ENCODE data around the gene ZNF280D. TPM values are rescaled to one million over a fixed set of nuclear protein-coding genes. Genes with fewer than 3 reads are reported as not detected.

The ZNF280D gene
- total RNA-seq, 1 experiment from 2014 or later, result 26.8 TPM

DNA sequence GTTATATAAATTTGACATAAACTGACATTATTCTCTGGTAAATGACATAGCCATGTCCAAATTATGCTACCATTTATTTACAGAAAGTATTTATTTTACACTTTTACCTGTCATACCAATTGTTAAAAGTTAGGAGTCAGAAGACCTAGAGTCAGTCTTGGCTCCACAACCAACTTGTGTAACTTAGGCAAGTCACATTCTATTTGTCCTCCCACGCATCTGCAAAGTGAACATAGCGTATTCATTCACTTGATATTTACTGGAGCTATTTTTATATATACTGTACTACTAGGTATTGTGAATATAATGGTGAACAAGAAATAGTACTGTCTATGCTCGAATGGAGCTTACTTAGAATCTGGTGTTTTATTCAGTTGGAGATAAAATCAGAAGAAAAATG, 78.7 kb downstream of the ZNF280D start:
- Histone ChIP-seq H2AFZ (no peak overlapping the region), H3K9me2 (ENCODE audit: insufficient read depth) (no peaks in the 10 kb centered on the region), H3K79me2 (ENCODE audit: low read depth) (no peaks in the 10 kb centered on the region), H4K20me1 (ENCODE audit: insufficient read depth) (no peaks in the 10 kb centered on the region), H3K4me2 (no peak overlapping the region), H3K27ac (no peak overlapping the region), H3K9me3 (ENCODE audit: insufficient read depth, low read depth) (no peaks in the 10 kb centered on the region), H3F3A (ENCODE audit: insufficient read depth, low read depth) (no peaks in the 10 kb centered on the region), H3K27me3 (ENCODE audit: insufficient read depth, low read depth) (no peaks in the 10 kb centered on the region), H3K36me3 (ENCODE audit: low read depth) (no peaks in the 10 kb centered on the region), H3K4me1 (replicated peaks; ENCODE audit: insufficient read depth) (no peaks in the 10 kb centered on the region), H3K4me3 (no peak overlapping the region)
- no peak for DNase-seq
- ChIA-PET CTCF (no interaction called here), POLR2A (ENCODE audit: unreplicated experiment) (no interaction called here)
- intact Hi-C loops (cut with micrococcal nuclease; ENCODE audit: unreplicated experiment), result no loop called here
- TF ChIP-seq, protein P1, sequence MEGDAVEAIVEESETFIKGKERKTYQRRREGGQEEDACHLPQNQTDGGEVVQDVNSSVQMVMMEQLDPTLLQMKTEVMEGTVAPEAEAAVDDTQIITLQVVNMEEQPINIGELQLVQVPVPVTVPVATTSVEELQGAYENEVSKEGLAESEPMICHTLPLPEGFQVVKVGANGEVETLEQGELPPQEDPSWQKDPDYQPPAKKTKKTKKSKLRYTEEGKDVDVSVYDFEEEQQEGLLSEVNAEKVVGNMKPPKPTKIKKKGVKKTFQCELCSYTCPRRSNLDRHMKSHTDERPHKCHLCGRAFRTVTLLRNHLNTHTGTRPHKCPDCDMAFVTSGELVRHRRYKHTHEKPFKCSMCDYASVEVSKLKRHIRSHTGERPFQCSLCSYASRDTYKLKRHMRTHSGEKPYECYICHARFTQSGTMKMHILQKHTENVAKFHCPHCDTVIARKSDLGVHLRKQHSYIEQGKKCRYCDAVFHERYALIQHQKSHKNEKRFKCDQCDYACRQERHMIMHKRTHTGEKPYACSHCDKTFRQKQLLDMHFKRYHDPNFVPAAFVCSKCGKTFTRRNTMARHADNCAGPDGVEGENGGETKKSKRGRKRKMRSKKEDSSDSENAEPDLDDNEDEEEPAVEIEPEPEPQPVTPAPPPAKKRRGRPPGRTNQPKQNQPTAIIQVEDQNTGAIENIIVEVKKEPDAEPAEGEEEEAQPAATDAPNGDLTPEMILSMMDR (conservative IDR thresholded peaks at IDR 0.05), result no peak
- no peak for TF ChIP-seq EZH2 (IDR thresholded peaks at IDR 0.05; ENCODE audit: low read depth)
- BruUV-seq (replicated peaks), result no TSS peak

DNA sequence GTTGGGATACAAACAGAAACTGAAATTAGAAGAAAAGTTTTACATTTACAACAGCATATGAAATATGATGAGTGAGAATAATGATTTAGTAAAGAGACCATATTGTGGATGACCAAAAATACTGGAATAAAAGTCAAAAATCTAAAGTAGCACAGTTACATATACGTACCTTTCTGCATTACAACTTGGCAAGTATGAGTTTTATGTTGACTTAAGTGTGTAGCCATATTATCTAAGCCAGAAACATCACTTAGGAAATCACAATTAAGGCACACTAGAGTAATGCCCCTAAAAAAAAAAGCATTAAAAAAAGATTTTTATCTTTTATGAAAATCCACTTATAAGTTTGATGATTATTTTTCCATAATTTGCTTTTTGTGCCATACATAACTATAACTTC, 79.1 kb downstream of the ZNF280D start:
- no peaks in the 10 kb centered on the region for H3K4me1 ChIP-seq (replicated peaks; ENCODE audit: insufficient read depth)
- intact Hi-C loops (cut with micrococcal nuclease; ENCODE audit: unreplicated experiment), result no loop called here
- no peaks in the 10 kb centered on the region for H3K27me3 ChIP-seq (ENCODE audit: insufficient read depth, low read depth)
- no peak for DNase-seq
- H3K4me2 ChIP-seq, result no peak overlapping the region
- no peaks in the 10 kb centered on the region for H3K79me2 ChIP-seq (ENCODE audit: low read depth)
- H3K4me3 ChIP-seq, result no peak overlapping the region
- H3K27ac ChIP-seq, result no peak overlapping the region
- CTCF ChIA-PET, result interaction anchor here (0.6 kb wide), 1 partner anchor 405 kb away, joined by 7 read pairs; no protein-coding TSS in a partner anchor
- no peaks in the 10 kb centered on the region for H3K9me2 ChIP-seq (ENCODE audit: insufficient read depth)
- no peaks in the 10 kb centered on the region for H3K9me3 ChIP-seq (ENCODE audit: insufficient read depth, low read depth)
- POLR2A ChIA-PET (ENCODE audit: unreplicated experiment), result no interaction called here
- no peaks in the 10 kb centered on the region for H3F3A ChIP-seq (ENCODE audit: insufficient read depth, low read depth)
- no peaks in the 10 kb centered on the region for H3K36me3 ChIP-seq (ENCODE audit: low read depth)
- TF ChIP-seq EZH2 (IDR thresholded peaks at IDR 0.05; ENCODE audit: low read depth), result no peak
- TF ChIP-seq, protein P1 (conservative IDR thresholded peaks at IDR 0.05), result no peak
- H2AFZ ChIP-seq, result no peak overlapping the region
- BruUV-seq (replicated peaks), result no TSS peak
- no peaks in the 10 kb centered on the region for H4K20me1 ChIP-seq (ENCODE audit: insufficient read depth)

GRCh38 chr15:56653787-56654186, 79.5 kb downstream of the ZNF280D start:
- Histone ChIP-seq H2AFZ (no peak overlapping the region), H3K27me3 (ENCODE audit: insufficient read depth, low read depth) (no peaks in the 10 kb centered on the region), H3K9me2 (ENCODE audit: insufficient read depth) (no peaks in the 10 kb centered on the region), H3K4me3 (no peak overlapping the region), H3K79me2 (ENCODE audit: low read depth) (no peaks in the 10 kb centered on the region), H3K36me3 (ENCODE audit: low read depth) (no peaks in the 10 kb centered on the region), H3F3A (ENCODE audit: insufficient read depth, low read depth) (no peaks in the 10 kb centered on the region), H4K20me1 (ENCODE audit: insufficient read depth) (no peaks in the 10 kb centered on the region), H3K4me1 (replicated peaks; ENCODE audit: insufficient read depth) (no peaks in the 10 kb centered on the region), H3K27ac (no peak overlapping the region), H3K4me2 (no peak overlapping the region), H3K9me3 (ENCODE audit: insufficient read depth, low read depth) (no peaks in the 10 kb centered on the region)
- BruUV-seq (replicated peaks), result no TSS peak
- CTCF ChIA-PET, result interaction anchor here (0.6 kb wide), 2 partner anchors 12 to 405 kb away, joined by 7 read pairs; no protein-coding TSS in a partner anchor
- no peak for DNase-seq
- TF ChIP-seq EZH2 (IDR thresholded peaks at IDR 0.05; ENCODE audit: low read depth), result no peak
- TF ChIP-seq, protein P1 (conservative IDR thresholded peaks at IDR 0.05), result no peak
- POLR2A ChIA-PET (ENCODE audit: unreplicated experiment), result no interaction called here
- intact Hi-C loops (cut with micrococcal nuclease; ENCODE audit: unreplicated experiment), result no loop called here
